ENCODE results near the gene NXPE3.

DNA sequence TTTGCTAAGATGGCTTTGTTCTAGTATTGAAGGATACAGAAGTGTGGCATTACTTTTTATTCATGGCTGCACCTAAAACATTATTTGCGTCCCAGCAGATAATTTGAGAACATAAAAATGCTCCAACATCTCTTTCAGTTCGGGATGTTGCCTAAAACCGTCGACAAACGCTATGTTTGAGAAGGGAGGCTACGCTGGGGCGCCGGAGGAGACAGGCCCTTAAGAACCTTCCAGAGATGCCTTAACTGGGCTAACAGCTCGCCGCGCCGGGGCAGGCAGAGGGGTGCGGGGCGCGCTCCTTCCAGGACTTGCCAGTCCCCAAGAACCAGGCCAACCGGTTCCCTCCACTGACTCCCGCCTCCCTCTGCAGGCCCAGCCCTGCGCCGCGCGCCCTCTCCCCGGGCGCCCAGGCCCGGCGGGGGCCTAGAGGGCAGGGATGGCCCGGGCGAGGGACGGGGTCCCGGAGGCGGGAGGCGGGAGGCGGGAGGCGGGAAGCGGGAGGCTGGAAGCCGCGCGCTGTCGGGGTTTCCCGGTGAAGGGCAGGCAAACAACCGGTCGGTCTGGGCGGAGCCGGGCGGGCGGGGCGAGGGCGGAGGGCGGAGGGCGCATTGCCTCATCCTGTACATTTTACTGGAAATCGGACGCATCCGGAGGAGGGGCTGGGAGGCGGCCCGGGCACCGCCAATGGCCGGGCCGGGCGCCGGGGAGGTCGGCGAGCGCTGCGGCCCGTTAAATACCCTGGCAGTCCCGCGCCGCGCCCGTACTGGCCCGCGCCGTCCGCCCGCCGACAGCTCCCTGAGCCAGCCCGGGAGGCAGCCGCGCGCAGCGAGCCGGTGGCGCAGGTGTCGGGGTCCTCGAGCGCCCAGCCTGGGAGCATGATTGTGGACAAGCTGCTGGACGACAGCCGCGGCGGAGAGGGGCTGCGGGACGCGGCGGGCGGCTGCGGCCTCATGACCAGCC lies 70.0 kb downstream of the NXPE3 start, which contains the start of gene NFKBIZ:
- peak in 1 of 2 experiments; percentile 72; a peak in 1 of 3 replicates for TF ChIP-seq EP300 (IDR thresholded peaks at IDR 0.05; ENCODE audit: borderline replicate concordance in 1 of 2, low read depth in 2 of 2, low read length in 2 of 2)
- TF ChIP-seq, protein P1, sequence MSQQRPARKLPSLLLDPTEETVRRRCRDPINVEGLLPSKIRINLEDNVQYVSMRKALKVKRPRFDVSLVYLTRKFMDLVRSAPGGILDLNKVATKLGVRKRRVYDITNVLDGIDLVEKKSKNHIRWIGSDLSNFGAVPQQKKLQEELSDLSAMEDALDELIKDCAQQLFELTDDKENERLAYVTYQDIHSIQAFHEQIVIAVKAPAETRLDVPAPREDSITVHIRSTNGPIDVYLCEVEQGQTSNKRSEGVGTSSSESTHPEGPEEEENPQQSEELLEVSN (IDR thresholded peaks at IDR 0.05), result peak; percentile 15; the same call in 1 of the 2 replicates
- TF ChIP-seq POLR2AphosphoS5 (IDR thresholded peaks at IDR 0.05; ENCODE audit: low read depth, low read length), result peak; percentile 88; the same call in 1 of the 2 replicates
- peak; percentile 6 to 17; a peak in 2 of 4 replicates for TF ChIP-seq HDAC2 (IDR thresholded peaks at IDR 0.05; ENCODE audit: borderline replicate concordance in 1 of 2, low read depth in 2 of 2, low read length in 2 of 2)
- TF ChIP-seq, protein P2, sequence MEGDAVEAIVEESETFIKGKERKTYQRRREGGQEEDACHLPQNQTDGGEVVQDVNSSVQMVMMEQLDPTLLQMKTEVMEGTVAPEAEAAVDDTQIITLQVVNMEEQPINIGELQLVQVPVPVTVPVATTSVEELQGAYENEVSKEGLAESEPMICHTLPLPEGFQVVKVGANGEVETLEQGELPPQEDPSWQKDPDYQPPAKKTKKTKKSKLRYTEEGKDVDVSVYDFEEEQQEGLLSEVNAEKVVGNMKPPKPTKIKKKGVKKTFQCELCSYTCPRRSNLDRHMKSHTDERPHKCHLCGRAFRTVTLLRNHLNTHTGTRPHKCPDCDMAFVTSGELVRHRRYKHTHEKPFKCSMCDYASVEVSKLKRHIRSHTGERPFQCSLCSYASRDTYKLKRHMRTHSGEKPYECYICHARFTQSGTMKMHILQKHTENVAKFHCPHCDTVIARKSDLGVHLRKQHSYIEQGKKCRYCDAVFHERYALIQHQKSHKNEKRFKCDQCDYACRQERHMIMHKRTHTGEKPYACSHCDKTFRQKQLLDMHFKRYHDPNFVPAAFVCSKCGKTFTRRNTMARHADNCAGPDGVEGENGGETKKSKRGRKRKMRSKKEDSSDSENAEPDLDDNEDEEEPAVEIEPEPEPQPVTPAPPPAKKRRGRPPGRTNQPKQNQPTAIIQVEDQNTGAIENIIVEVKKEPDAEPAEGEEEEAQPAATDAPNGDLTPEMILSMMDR (IDR thresholded peaks at IDR 0.05; ENCODE audit: control extremely low read depth in 1 of 3, insufficient read depth in 1 of 3, low read depth in 1 of 3, low read length in 3 of 3), result no peak
- TF ChIP-seq RAD21 (IDR thresholded peaks at IDR 0.05 in 1 of 2, conservative IDR thresholded peaks at IDR 0.05 in 1 of 2; ENCODE audit: low read depth in 2 of 2, low read length in 2 of 2), result peak in 1 of 2 experiments; percentile 27; a peak in 2 of 4 replicates
- TF ChIP-seq SP4 (IDR thresholded peaks at IDR 0.05; ENCODE audit: low read length), result no peak
- TF ChIP-seq EZH2 (IDR thresholded peaks at IDR 0.05; ENCODE audit: low read depth, low read length, severe bottlenecking), result no peak
